OCI-LY7 (cell line): ENCODE measurements around the gene IDI2. TPM values are rescaled to one million over a fixed set of nuclear protein-coding genes. Genes with fewer than 3 reads are reported as not detected.

ENCODE experiments used
- BruUV-seq: library from RNA; stranded (reverse); fragments of 400-500 nt; replicated peaks from 2 replicates; lab custom pipeline; 2021; lab: Mats Ljungman, UMichigan
- CTCF ChIA-PET: fragments of 300-600 bp; sonication (Branson Sonifier 250); formaldehyde crosslinking; loops from one replicate; lab custom pipeline; 2022; ENCODE audit warnings: antibody characterized with exemption; ENCODE audit not compliant: unreplicated experiment; lab: Charles Lee
- POLR2A ChIA-PET: fragments of 300-600 bp; sonication (Branson Sonifier 250); formaldehyde crosslinking; loops from one replicate; lab custom pipeline; 2022; ENCODE audit warnings: antibody characterized with exemption; lab: Charles Lee
- DNase-seq: peaks from one replicate; pipeline ENCODE4 v3.0.0-alpha.2; 2015; ENCODE audit warnings: low spot score
- H2AFZ ChIP-seq: fragments of 200-600 bp; sonication (generic), shearing (Covaris generic); 2 replicates; pipeline ENCODE4 v1.6.1; 2014; ENCODE audit warnings: mild to moderate bottlenecking, antibody characterized with exemption, low read length, moderate library complexity
- H3K27ac ChIP-seq: fragments of 200-600 bp; sonication (generic); 2 replicates; pipeline ENCODE4 v1.5.1; 2014; ENCODE audit warnings: mixed run types, low read depth, mild to moderate bottlenecking, moderate library complexity, low read length, inconsistent platforms; ENCODE audit not compliant: poor library complexity, severe bottlenecking
- H3K36me3 ChIP-seq: fragments of 200-600 bp; sonication (generic); 2 replicates; pipeline ENCODE4 v1.6.1; 2014; ENCODE audit warnings: mild to moderate bottlenecking, antibody characterized with exemption, low read length, moderate library complexity, mixed read lengths; ENCODE audit not compliant: insufficient read depth
- H3K4me1 ChIP-seq: fragments of 200-600 bp; sonication (generic); 2 replicates; pipeline ENCODE4 v1.5.1; 2014; ENCODE audit warnings: mild to moderate bottlenecking, low read length; ENCODE audit not compliant: insufficient read depth, poor library complexity, severe bottlenecking
- H3K4me2 ChIP-seq: fragments of 200-600 bp; sonication (generic); 2 replicates; pipeline ENCODE4 v1.6.1; 2014; ENCODE audit warnings: mild to moderate bottlenecking, low read length
- H3K4me3 ChIP-seq: fragments of 200-600 bp; sonication (generic); 2 replicates; pipeline ENCODE4 v1.5.1; 2014; ENCODE audit warnings: mild to moderate bottlenecking, low read depth, low read length; ENCODE audit not compliant: poor library complexity, severe bottlenecking
- H3K79me2 ChIP-seq: fragments of 200-600 bp; sonication (generic); 2 replicates; pipeline ENCODE4 v1.6.1; 2016; ENCODE audit warnings: low read depth, mild to moderate bottlenecking, low read length, moderate library complexity, mixed read lengths; ENCODE audit not compliant: insufficient read depth
- H3K9me2 ChIP-seq: fragments of 200-600 bp; sonication (generic); 2 replicates; pipeline ENCODE4 v1.6.1; 2016; ENCODE audit warnings: mild to moderate bottlenecking, low read length, mixed read lengths; ENCODE audit not compliant: insufficient read depth
- H3K9me3 ChIP-seq: fragments of 200-600 bp; sonication (generic); 2 replicates; pipeline ENCODE4 v1.6.1; 2014; ENCODE audit warnings: mild to moderate bottlenecking, mixed run types, low read length, mixed read lengths
- H4K20me1 ChIP-seq: fragments of 200-600 bp; sonication (generic); 2 replicates; pipeline ENCODE4 v1.6.1; 2014; ENCODE audit warnings: mild to moderate bottlenecking, antibody characterized with exemption, low read length, moderate library complexity, mixed read lengths; ENCODE audit not compliant: insufficient read depth
- EZH2phosphoT487 ChIP-seq: fragments of 200-600 bp; sonication (generic); IDR thresholded peaks from 2 replicates; pipeline ENCODE4 v1.6.1; 2018; ENCODE audit warnings: low read depth, borderline replicate concordance, mild to moderate bottlenecking, mixed run types, antibody characterized with exemption, low read length, moderate library complexity, mixed read lengths
- intact Hi-C: fragments of 100-400 bp; cut with micrococcal nuclease; formaldehyde crosslinking; loops from one replicate; pipeline ENCODE4 v1.10.0; 2022; ENCODE audit not compliant: unreplicated experiment
- total RNA-seq, 2 experiments: library from RNA; depleted of rRNA in 1 of 2; stranded (reverse); fragments of >200 nt in 1 of 2; shearing (Covaris generic) in 1 of 2; gene quantifications; 2 replicates each; pipeline ENCODE4 v1.2.3, GENCODE V29; 2014 to 2022
- TF ChIP-seq, protein P1 (sequence below): fragments of 200-600 bp; sonication (generic); conservative IDR thresholded peaks from 2 replicates; pipeline ENCODE4 v1.5.1; 2014; ENCODE audit warnings: mild to moderate bottlenecking, antibody characterized with exemption, low read length, moderate library complexity, mixed read lengths

Gene IDI2
- total RNA-seq, 2 experiments from 2014 or later, result not detected

GRCh38 chr10:983971-984655, 41.5 kb downstream of the IDI2 start:
- Histone ChIP-seq H3K9me3 (peaks cover 18% of the 10 kb centered on the region), H3K4me3 (no peak overlapping the region), H3K27ac (no peak overlapping the region), H3K9me2 (no peaks in the 10 kb centered on the region), H3K79me2 (peaks cover 17% of the 10 kb centered on the region), H2AFZ (no peak overlapping the region), H3K4me1 (peaks cover 10% of the 10 kb centered on the region), H4K20me1 (no peaks in the 10 kb centered on the region), H3K36me3 (peaks cover 7% of the 10 kb centered on the region; the same call in 1 of the 2 replicates), H3K4me2 (no peak overlapping the region)
- CTCF ChIA-PET, result no interaction called here
- DNase-seq, result no peak
- TF ChIP-seq EZH2phosphoT487, result no peak
- TF ChIP-seq, protein P1, sequence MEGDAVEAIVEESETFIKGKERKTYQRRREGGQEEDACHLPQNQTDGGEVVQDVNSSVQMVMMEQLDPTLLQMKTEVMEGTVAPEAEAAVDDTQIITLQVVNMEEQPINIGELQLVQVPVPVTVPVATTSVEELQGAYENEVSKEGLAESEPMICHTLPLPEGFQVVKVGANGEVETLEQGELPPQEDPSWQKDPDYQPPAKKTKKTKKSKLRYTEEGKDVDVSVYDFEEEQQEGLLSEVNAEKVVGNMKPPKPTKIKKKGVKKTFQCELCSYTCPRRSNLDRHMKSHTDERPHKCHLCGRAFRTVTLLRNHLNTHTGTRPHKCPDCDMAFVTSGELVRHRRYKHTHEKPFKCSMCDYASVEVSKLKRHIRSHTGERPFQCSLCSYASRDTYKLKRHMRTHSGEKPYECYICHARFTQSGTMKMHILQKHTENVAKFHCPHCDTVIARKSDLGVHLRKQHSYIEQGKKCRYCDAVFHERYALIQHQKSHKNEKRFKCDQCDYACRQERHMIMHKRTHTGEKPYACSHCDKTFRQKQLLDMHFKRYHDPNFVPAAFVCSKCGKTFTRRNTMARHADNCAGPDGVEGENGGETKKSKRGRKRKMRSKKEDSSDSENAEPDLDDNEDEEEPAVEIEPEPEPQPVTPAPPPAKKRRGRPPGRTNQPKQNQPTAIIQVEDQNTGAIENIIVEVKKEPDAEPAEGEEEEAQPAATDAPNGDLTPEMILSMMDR, result no peak
- intact Hi-C loops, result no loop called here
- POLR2A ChIA-PET, result no interaction called here
- BruUV-seq, result no TSS peak

DNA sequence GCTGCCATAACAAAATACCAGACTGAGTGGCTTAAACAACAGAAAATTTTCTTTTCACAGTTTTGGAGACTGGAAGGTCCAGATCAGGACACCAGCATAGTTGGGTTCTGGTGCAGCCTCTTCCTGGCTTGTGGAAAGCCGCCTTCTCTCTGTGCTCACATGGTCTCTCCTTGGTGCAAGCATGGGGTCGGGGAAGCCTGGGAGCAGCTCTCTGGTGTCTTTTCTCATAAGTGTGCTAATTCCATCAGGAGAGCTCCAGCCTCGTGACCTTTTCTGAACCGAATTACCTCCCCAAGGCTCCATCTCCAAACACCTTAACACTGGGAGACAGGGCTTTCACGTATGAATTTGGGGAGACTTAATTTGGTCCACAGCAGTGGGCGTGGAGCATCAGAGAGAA, 42.3 kb downstream of the IDI2 start:
- Histone ChIP-seq H3K36me3 (peaks cover under 1% of the 10 kb centered on the region; the same call in 1 of the 2 replicates), H3K4me2 (no peak overlapping the region), H3K79me2 (peaks cover 10% of the 10 kb centered on the region), H4K20me1 (no peaks in the 10 kb centered on the region), H3K27ac (no peak overlapping the region), H3K9me3 (peaks cover 25% of the 10 kb centered on the region), H2AFZ (no peak overlapping the region), H3K9me2 (no peaks in the 10 kb centered on the region), H3K4me3 (no peak overlapping the region), H3K4me1 (peaks cover 10% of the 10 kb centered on the region)
- TF ChIP-seq, protein P1, result no peak
- TF ChIP-seq EZH2phosphoT487, result no peak
- intact Hi-C loops, result no loop called here
- ChIA-PET CTCF (no interaction called here), POLR2A (interaction anchor here (0.6 kb wide), 1 partner anchor 380 kb away, joined by 7 read pairs; no protein-coding TSS in a partner anchor)
- BruUV-seq, result no TSS peak
- no peak for DNase-seq

DNA sequence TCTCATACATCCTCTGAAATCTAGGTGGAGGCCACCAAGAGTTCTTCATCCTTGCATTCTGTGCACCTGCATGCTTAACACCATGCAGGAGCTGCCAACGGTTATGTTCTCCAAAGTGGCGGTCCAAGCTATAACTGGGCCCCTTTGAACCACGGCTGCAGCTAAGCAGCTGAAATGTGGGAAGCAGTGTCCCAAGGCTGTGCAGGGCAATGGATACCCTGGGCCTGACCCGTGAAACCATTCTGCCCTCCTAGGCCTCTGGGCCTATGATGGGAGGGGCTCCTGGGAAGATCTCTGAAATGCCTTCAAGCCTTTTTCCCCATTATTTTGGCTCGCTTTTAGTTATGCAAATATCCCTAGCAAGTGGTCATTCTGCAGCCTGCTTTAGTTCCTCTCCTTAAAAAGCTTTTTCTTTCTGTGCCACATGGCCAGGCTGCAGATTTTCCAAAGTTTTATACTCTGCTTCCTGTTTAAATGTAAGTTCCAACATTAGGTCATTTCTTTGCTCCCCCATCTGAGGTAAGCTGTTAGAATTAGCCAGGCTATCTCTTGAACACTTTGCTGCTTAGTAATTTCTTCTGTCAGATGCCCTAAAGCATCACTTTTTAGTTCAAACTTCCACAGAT, 45.1 kb downstream of the IDI2 start:
- Histone ChIP-seq H3K9me3 (peaks cover 25% of the 10 kb centered on the region), H2AFZ (no peak overlapping the region), H3K36me3 (no peaks in the 10 kb centered on the region; the same call in 1 of the 2 replicates), H3K79me2 (no peaks in the 10 kb centered on the region), H3K4me2 (no peak overlapping the region), H3K9me2 (no peaks in the 10 kb centered on the region), H3K27ac (no peak overlapping the region), H4K20me1 (no peaks in the 10 kb centered on the region), H3K4me1 (no peaks in the 10 kb centered on the region), H3K4me3 (no peak overlapping the region)
- intact Hi-C loops, result no loop called here
- POLR2A ChIA-PET, result no interaction called here
- TF ChIP-seq EZH2phosphoT487, result no peak
- TF ChIP-seq, protein P1, result no peak
- DNase-seq, result no peak
- no TSS peak for BruUV-seq
- CTCF ChIA-PET, result no interaction called here
